ENCODE measurements around the gene EPHA1. TPM values are rescaled to one million over a fixed set of nuclear protein-coding genes. Genes with fewer than 3 reads are reported as not detected.

Gene EPHA1
- total RNA-seq, 4 donors from 2014 or later = 0.17 to 0.23 TPM; not detected in 2

DNA sequence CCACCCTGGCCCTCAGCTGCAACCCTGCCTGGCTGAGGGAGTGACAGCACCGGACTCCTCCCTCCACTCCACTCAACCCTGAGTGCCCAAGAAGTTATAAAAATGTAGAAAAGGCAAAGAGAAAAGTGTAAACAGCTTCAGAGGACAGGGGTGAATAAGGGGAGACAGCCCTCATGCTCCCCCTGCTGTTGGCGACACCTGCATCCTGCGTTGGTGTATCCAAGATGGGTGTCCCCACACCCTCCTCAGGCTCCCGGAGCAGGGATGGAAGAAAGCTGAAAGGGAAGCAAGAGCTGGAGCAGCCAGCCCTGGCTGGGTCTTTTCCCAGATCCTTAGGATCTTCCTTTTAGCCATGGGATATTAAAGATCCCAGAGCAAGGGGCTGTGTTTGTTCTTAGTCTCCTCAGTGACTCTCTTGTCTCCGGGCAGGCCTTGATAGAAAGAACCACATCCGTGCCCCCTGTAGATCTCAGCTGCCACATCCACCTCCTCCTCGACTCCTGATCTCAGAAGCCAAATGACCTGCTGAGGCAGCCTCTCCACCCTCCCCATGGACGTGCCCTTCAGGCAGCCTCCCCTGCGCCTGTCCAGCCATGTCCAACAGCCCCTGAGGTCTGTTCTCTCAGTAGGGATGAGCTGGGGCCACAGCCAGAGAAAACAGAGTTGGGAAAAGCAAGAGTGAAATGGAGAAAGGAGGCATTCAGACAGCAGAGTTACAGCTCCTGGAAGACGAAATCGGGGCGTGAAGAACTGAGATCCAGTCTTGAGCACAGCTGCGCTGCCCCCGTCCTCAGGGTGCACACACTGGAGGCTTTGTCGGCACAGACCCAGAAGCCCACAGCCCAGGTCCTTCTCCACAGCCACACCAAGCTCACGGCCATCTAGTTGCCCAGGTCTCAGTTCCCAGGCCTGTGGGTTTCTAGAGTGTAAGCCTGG, 52.9 kb downstream of the EPHA1 start:
- 93% methylated on average over 13 of the region's 16 CpGs for WGBS
- Histone ChIP-seq H3K4me3 (no peak overlapping the region), H3K27ac (replicated peaks in 1 of 4) (no peak overlapping the region), H3K27me3 (peaks cover 0 to 34% (median 0%) of the 10 kb centered on the region in 4 donors), H3K4me1 (no peaks in the 10 kb centered on the region), H3K36me3 (no peaks in the 10 kb centered on the region), H3K9me3 (no peaks in the 10 kb centered on the region)
- TF ChIP-seq POLR2A (IDR thresholded peaks at IDR 0.05; ENCODE audit: low read depth) = no peak
- no peak for TF ChIP-seq EP300 (IDR thresholded peaks at IDR 0.05)
- TF ChIP-seq, protein P1, sequence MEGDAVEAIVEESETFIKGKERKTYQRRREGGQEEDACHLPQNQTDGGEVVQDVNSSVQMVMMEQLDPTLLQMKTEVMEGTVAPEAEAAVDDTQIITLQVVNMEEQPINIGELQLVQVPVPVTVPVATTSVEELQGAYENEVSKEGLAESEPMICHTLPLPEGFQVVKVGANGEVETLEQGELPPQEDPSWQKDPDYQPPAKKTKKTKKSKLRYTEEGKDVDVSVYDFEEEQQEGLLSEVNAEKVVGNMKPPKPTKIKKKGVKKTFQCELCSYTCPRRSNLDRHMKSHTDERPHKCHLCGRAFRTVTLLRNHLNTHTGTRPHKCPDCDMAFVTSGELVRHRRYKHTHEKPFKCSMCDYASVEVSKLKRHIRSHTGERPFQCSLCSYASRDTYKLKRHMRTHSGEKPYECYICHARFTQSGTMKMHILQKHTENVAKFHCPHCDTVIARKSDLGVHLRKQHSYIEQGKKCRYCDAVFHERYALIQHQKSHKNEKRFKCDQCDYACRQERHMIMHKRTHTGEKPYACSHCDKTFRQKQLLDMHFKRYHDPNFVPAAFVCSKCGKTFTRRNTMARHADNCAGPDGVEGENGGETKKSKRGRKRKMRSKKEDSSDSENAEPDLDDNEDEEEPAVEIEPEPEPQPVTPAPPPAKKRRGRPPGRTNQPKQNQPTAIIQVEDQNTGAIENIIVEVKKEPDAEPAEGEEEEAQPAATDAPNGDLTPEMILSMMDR (IDR thresholded peaks at IDR 0.05) = no peak
- TF ChIP-seq POLR2AphosphoS5 (IDR thresholded peaks at IDR 0.05) = no peak
- DNase-seq (ENCODE audit: extremely low spot score) = no peak
- intact Hi-C loops (cut with DNase I) = no loop called here

DNA sequence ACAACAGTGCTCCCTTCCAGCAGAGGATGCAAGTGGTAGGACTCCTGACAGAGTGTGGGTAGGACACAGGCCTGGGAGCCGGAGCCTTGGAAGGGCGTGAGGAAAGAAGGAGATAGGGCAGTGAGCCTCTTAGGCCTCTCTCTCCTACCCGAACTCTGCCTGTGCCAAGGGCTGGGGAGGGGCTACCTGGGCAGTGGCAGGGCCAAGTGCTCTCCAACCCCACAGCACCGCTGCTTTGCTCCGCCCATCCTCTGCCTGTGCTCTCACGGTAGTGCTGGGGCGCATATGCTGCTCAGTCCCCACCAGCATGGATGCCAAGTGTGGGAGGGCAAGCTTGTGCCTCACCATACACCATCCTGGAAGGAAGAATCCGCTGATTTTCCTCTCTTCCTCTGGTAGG, 53.7 kb downstream of the EPHA1 start:
- no peak overlapping the region for H3K4me3 ChIP-seq
- TF ChIP-seq POLR2A (IDR thresholded peaks at IDR 0.05; ENCODE audit: low read depth) = no peak
- no peak for TF ChIP-seq EP300 (IDR thresholded peaks at IDR 0.05)
- TF ChIP-seq POLR2AphosphoS5 (IDR thresholded peaks at IDR 0.05) = no peak
- TF ChIP-seq, protein P1 (IDR thresholded peaks at IDR 0.05) = no peak
- DNase-seq (ENCODE audit: extremely low spot score) = no peak
- H3K36me3 ChIP-seq = no peaks in the 10 kb centered on the region
- H3K4me1 ChIP-seq = no peaks in the 10 kb centered on the region
- no peak overlapping the region for H3K27ac ChIP-seq (replicated peaks in 1 of 4)
- WGBS = 91% methylated on average over 7 of the region's 8 CpGs
- H3K27me3 ChIP-seq = peaks cover 0 to 32% (median 0%) of the 10 kb centered on the region in 4 donors
- no peaks in the 10 kb centered on the region for H3K9me3 ChIP-seq
- intact Hi-C loops (cut with DNase I) = no loop called here

DNA sequence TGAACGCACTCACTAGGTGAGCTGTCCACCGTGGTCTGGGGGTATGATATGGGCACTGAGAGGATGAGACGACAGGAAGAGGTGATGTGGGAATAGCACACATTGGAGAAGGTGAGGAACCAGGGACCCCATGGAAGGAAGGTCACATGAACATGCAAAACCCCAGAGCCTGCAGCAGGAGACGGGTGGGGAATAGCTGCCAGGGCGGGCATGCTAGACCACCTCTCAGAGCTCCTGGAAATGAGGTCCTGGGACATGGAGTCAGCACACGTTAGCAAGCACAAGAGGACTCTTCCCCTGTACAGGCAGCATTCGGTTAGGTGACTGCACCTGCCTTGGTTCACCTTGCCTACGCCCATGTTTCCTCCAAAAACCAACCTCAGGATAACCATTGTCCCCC, 54.3 kb downstream of the EPHA1 start:
- no peak for TF ChIP-seq POLR2AphosphoS5 (IDR thresholded peaks at IDR 0.05)
- TF ChIP-seq POLR2A (IDR thresholded peaks at IDR 0.05; ENCODE audit: low read depth) = no peak
- TF ChIP-seq, protein P1 (IDR thresholded peaks at IDR 0.05) = no peak
- no peak for TF ChIP-seq EP300 (IDR thresholded peaks at IDR 0.05)
- DNase-seq (ENCODE audit: extremely low spot score) = no peak
- WGBS = 92% methylated on average over 8 of the region's 8 CpGs
- H3K4me1 ChIP-seq = no peaks in the 10 kb centered on the region
- intact Hi-C loops (cut with DNase I) = no loop called here
- H3K27ac ChIP-seq (replicated peaks in 1 of 4) = no peak overlapping the region
- H3K4me3 ChIP-seq = no peak overlapping the region
- no peaks in the 10 kb centered on the region for H3K9me3 ChIP-seq
- H3K27me3 ChIP-seq = peaks cover 0 to 29% (median 0%) of the 10 kb centered on the region in 4 donors
- H3K36me3 ChIP-seq = no peaks in the 10 kb centered on the region

DNA sequence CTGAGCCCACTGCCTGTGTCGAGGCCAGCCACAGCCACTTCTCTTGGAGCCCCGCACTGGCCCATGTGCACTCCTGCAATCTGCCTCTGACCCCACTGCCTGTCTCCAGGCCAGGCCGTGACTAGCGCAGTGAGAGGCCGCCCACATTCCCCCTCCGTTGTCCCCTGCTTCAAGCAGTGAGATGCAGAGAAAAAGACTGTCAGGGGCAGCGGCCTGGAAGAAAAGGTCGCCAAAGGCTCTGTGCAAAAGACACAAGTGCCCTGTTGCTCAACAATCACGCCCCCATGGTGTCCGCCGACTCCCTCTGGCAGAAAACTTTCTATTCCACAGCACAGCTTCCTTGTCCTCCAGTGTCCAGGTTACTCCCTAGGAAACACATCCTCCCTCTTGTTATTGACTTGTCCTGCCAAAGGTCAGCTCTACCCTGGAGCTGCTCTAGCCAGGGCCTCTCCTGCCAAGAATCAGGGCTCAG, 56.1 kb downstream of the EPHA1 start:
- no peaks in the 10 kb centered on the region for H3K4me1 ChIP-seq
- TF ChIP-seq POLR2AphosphoS5 (IDR thresholded peaks at IDR 0.05) (no peak), POLR2A (IDR thresholded peaks at IDR 0.05; ENCODE audit: low read depth) (no peak), EP300 (IDR thresholded peaks at IDR 0.05) (no peak)
- TF ChIP-seq, protein P1 (IDR thresholded peaks at IDR 0.05) = no peak
- H3K36me3 ChIP-seq = no peaks in the 10 kb centered on the region
- intact Hi-C loops (cut with DNase I) = no loop called here
- H3K27ac ChIP-seq (replicated peaks in 1 of 4) = no peak overlapping the region
- 72% methylated on average over 7 of the region's 11 CpGs for WGBS
- no peak for DNase-seq (ENCODE audit: extremely low spot score)
- peaks cover 0 to 24% (median 0%) of the 10 kb centered on the region in 4 donors for H3K27me3 ChIP-seq
- no peaks in the 10 kb centered on the region for H3K9me3 ChIP-seq
- H3K4me3 ChIP-seq = no peak overlapping the region
